Gastroesophageal sphincter (tissue), 3 donors: ENCODE results near the gene BACH2.

ENCODE experiments used
- EP300 ChIP-seq: sonication (generic); formaldehyde crosslinking; IDR thresholded peaks from one replicate; pipeline ENCODE4 v1.6.1; 2017; ENCODE audit warnings: antibody characterized with exemption, mild to moderate bottlenecking
- POLR2A ChIP-seq, 2 donors: fragments of 450-650 bp; IDR thresholded peaks; one replicate each; pipeline ENCODE4 v1.6.1; 2017; ENCODE audit warnings: antibody characterized with exemption in 2 of 2, mild to moderate bottlenecking in 2 of 2, moderate library complexity in 1 of 2
- POLR2AphosphoS5 ChIP-seq: sonication (generic); formaldehyde crosslinking; IDR thresholded peaks from one replicate; pipeline ENCODE4 v1.6.1; 2017; ENCODE audit warnings: antibody characterized with exemption
- TF ChIP-seq, protein P1 (sequence below), 4 experiments: fragments of 200-600 bp in 2 of 4; fragments of 450-650 bp in 2 of 4; sonication (generic) in 1 of 4; IDR thresholded peaks; one replicate each; pipeline ENCODE4 v1.5.1; 2017 to 2019; ENCODE audit warnings: antibody characterized with exemption in 4 of 4, mild to moderate bottlenecking in 2 of 4, moderate library complexity in 2 of 4

DNA sequence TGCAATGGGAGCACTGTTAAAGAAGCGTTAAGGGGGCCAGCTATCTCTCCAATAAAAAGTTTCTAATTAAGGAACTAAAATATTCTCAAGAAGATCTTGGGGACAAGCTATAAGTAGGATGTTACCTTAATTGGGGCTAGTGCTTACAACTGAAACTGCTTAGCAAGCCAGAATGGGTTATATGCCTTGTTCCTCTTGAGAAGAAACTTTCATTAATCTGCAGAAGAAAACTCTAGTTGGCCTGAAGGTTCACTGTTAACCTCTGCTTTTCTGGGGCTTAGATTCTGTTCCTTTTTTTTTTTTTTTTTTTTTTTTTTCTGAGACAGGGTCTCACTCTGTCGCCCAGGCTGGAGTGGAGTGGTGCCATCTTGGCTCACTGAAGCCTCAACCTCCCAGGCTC is 82.2 kb downstream of the BACH2 start:
- TF ChIP-seq, protein P1, sequence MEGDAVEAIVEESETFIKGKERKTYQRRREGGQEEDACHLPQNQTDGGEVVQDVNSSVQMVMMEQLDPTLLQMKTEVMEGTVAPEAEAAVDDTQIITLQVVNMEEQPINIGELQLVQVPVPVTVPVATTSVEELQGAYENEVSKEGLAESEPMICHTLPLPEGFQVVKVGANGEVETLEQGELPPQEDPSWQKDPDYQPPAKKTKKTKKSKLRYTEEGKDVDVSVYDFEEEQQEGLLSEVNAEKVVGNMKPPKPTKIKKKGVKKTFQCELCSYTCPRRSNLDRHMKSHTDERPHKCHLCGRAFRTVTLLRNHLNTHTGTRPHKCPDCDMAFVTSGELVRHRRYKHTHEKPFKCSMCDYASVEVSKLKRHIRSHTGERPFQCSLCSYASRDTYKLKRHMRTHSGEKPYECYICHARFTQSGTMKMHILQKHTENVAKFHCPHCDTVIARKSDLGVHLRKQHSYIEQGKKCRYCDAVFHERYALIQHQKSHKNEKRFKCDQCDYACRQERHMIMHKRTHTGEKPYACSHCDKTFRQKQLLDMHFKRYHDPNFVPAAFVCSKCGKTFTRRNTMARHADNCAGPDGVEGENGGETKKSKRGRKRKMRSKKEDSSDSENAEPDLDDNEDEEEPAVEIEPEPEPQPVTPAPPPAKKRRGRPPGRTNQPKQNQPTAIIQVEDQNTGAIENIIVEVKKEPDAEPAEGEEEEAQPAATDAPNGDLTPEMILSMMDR (IDR thresholded peaks at IDR 0.05): no peak
- TF ChIP-seq POLR2A (IDR thresholded peaks at IDR 0.05) (no peak), POLR2AphosphoS5 (no peak), EP300 (no peak)
